IPS-18c (cell line): Measurements from ENCODE around the gene PIK3IP1.

Experiments
- H3K4me3 ChIP-seq: 2 replicates; pipeline ENCODE4 v1.7.0; 2013; ENCODE audit warnings: low read depth, mild to moderate bottlenecking, low read length, moderate library complexity; ENCODE audit not compliant: insufficient read depth
- H3K9me3 ChIP-seq: one replicate; pipeline ENCODE4 v1.6.1; 2013; ENCODE audit warnings: mild to moderate bottlenecking, low read length, moderate library complexity; ENCODE audit not compliant: control insufficient read depth, insufficient read depth

Gene PIK3IP1

GRCh38 chr22:31292236-31292989 is at the start of gene PIK3IP1:
PIK3IP1 (minus strand) TSS chr22:31292488; CDS start chr22:31292344, 144 bp downstream.
- H3K9me3 ChIP-seq, result peaks cover 2% of the 10 kb centered on the region
- peak within 1 kb of the TSS; percentile 67 for H3K4me3 ChIP-seq

- H3K9me3 ChIP-seq, result no peaks in the 10 kb centered on the region
- H3K4me3 ChIP-seq, result no peak overlapping the region
Measured at GRCh38 chr22:31341386-31342088, 49.2 kb upstream of the PIK3IP1 start.

- no peaks in the 10 kb centered on the region for H3K9me3 ChIP-seq
- no peak overlapping the region for H3K4me3 ChIP-seq
Measured at GRCh38 chr22:31340765-31341247, 48.5 kb upstream of the PIK3IP1 start.

- Histone ChIP-seq H3K9me3 (no peaks in the 10 kb centered on the region), H3K4me3 (no peak overlapping the region)
Measured at GRCh38 chr22:31340360-31340759, 48.1 kb upstream of the PIK3IP1 start.

GRCh38 chr22:31339148-31339832 is 47.0 kb upstream of the PIK3IP1 start:
- H3K9me3 ChIP-seq, result no peaks in the 10 kb centered on the region
- no peak overlapping the region for H3K4me3 ChIP-seq

GRCh38 chr22:31337178-31337577 is 44.9 kb upstream of the PIK3IP1 start:
- H3K9me3 ChIP-seq, result no peaks in the 10 kb centered on the region

GRCh38 chr22:31334329-31334728 is 42.0 kb upstream of the PIK3IP1 start:
- no peak overlapping the region for H3K4me3 ChIP-seq
- no peaks in the 10 kb centered on the region for H3K9me3 ChIP-seq

More at GRCh38 chr22:31337178-31337577, 44.9 kb upstream of the PIK3IP1 start:
- H3K4me3 ChIP-seq, result no peak overlapping the region

GRCh38 chr22:31333641-31334040 is 41.4 kb upstream of the PIK3IP1 start:
- H3K4me3 ChIP-seq, result no peak overlapping the region
- no peaks in the 10 kb centered on the region for H3K9me3 ChIP-seq

GRCh38 chr22:31332886-31333285 is 40.6 kb upstream of the PIK3IP1 start:
- H3K9me3 ChIP-seq, result no peaks in the 10 kb centered on the region

GRCh38 chr22:31332010-31332409 is 39.7 kb upstream of the PIK3IP1 start:
- H3K9me3 ChIP-seq, result no peaks in the 10 kb centered on the region
- no peak overlapping the region for H3K4me3 ChIP-seq

More at GRCh38 chr22:31332886-31333285, 40.6 kb upstream of the PIK3IP1 start:
- H3K4me3 ChIP-seq, result no peak overlapping the region

GRCh38 chr22:31329453-31330215 is 37.3 kb upstream of the PIK3IP1 start:
- Histone ChIP-seq H3K4me3 (no peak overlapping the region), H3K9me3 (no peaks in the 10 kb centered on the region)

- Histone ChIP-seq H3K9me3 (no peaks in the 10 kb centered on the region), H3K4me3 (no peak overlapping the region)
Measured at GRCh38 chr22:31329029-31329428, 36.7 kb upstream of the PIK3IP1 start.

- H3K4me3 ChIP-seq, result no peak overlapping the region
- no peaks in the 10 kb centered on the region for H3K9me3 ChIP-seq
Measured at GRCh38 chr22:31328544-31328960, 36.3 kb upstream of the PIK3IP1 start.

GRCh38 chr22:31327806-31328543 is 35.7 kb upstream of the PIK3IP1 start:
- no peak overlapping the region for H3K4me3 ChIP-seq
- no peaks in the 10 kb centered on the region for H3K9me3 ChIP-seq

- no peaks in the 10 kb centered on the region for H3K9me3 ChIP-seq
- H3K4me3 ChIP-seq, result no peak overlapping the region
Measured at GRCh38 chr22:31326877-31327276, 34.6 kb upstream of the PIK3IP1 start.
